ENCODE data around the gene IFT81. TPM values are rescaled to one million over a fixed set of nuclear protein-coding genes. Genes with fewer than 3 reads are reported as not detected.

IFT81 gene
- total and polyA plus RNA-seq, 8 donors = 2.0 to 50.2 (median 6.9) TPM

DNA sequence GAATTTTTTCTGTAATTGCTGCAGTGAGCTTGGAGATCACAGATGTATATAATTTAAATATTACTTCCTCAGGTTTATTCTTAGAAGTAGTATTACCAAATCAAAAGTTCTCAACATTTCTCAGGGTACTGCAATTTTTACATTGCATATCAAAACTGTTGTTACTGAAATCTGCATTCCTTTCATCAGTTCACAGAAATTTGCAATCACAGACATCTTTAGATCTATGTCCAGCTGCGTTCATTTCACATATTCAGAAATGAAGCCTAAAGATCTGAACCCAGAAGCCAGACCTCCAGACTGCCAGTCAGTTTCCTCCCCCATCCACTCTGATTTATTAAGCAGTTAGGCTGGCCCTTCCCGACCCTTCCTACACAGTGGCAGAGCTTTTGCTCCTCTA is 18.2 kb upstream of the IFT81 start:
- Histone ChIP-seq H3K9me3 (no peaks in the 10 kb centered on the region), H3K27me3 (no peaks in the 10 kb centered on the region), H3K4me1 (peaks cover 13 to 42% (median 28%) of the 10 kb centered on the region in 4 donors), H3K27ac (peak overlapping the region in 4 of 5 donors; percentile 11 to 92 (median 44)), H3K36me3 (no peaks in the 10 kb centered on the region), H3K4me3 (no peak overlapping the region)
- no peak for TF ChIP-seq POLR2AphosphoS5 (IDR thresholded peaks at IDR 0.05)
- TF ChIP-seq POLR2A (IDR thresholded peaks at IDR 0.05) = no peak
- no peak for TF ChIP-seq CTCF (IDR thresholded peaks at IDR 0.05)
- no peak for TF ChIP-seq EP300 (IDR thresholded peaks at IDR 0.05)
- 71 to 88% (median 78%) methylated on average over 2 of the region's 2 CpGs for WGBS, 5 donors
- intact Hi-C loops (cut with DNase I; ENCODE audit: low total_unique reads) = no loop called here
- no peak for DNase-seq

DNA sequence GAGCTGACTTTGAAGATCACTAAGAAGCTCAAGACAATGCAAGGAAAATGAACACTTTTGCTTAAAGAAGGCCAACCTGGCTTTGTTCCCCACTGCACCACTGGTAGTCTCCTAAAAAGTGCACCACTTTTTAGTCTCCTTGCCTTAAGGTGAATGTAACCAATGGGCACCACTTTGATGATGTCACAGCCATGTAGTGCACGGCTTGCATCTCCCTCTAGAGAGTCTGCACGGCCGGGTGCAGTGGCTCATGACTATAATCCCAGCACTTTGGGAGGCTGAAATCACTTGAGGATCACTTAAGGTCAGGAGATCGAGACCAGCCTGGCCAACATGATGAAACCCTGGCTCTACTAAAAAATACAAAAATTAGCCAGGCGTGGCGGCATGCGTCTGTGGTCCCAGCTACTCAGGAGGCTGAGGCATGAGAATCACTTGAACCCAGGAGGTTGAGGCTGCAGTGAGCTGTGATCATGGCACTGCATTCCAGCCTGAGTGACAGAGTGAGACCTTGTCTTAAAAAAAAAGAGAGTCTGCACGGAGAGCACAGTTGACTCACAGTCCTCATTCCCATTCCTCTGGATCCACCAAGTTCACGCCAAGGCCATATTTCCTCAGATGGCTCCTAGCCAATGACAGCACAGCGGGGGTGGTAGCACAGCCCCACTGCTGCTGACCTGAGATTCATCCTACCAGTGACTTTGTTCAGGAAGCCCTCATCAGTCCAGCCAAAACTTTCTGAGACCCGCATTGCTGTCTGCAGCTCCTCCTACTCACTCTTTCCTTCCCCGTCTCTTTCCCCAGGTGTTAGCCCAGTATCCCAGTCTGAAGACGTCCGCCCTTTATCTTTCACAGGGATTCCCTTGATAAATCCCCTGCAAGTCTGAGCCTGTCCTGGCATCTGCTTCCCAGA is 16.5 kb upstream of the IFT81 start:
- H3K4me1 ChIP-seq = peaks cover 13 to 49% (median 29%) of the 10 kb centered on the region in 4 donors
- peak in 1 of 2 donors; percentile 54 for DNase-seq
- H3K36me3 ChIP-seq = no peaks in the 10 kb centered on the region
- WGBS, 5 donors = 81 to 88% (median 85%) methylated on average over 13 to 14 of the region's 14 CpGs
- no peaks in the 10 kb centered on the region for H3K9me3 ChIP-seq
- TF ChIP-seq POLR2AphosphoS5 (IDR thresholded peaks at IDR 0.05) (peak in 1 of 3 donors; percentile 73), EP300 (IDR thresholded peaks at IDR 0.05) (no peak)
- peak overlapping the region; percentile 55 to 92 (median 86) for H3K27ac ChIP-seq
- intact Hi-C loops (cut with DNase I; ENCODE audit: low total_unique reads) = no loop called here
- no peaks in the 10 kb centered on the region for H3K27me3 ChIP-seq
- no peak overlapping the region for H3K4me3 ChIP-seq

GRCh38 chr12:110108309-110109036 is 15.7 kb upstream of the IFT81 start:
- 61 to 68% (median 65%) methylated on average over 8 of the region's 8 CpGs for WGBS, 5 donors
- TF ChIP-seq POLR2A (IDR thresholded peaks at IDR 0.05) (no peak), EP300 (IDR thresholded peaks at IDR 0.05) (no peak), CTCF (IDR thresholded peaks at IDR 0.05) (no peak), POLR2AphosphoS5 (IDR thresholded peaks at IDR 0.05) (no peak)
- Histone ChIP-seq H3K36me3 (no peaks in the 10 kb centered on the region), H3K4me1 (peaks cover 13 to 49% (median 29%) of the 10 kb centered on the region in 4 donors), H3K4me3 (no peak overlapping the region), H3K27ac (peak overlapping the region; percentile 55 to 92 (median 86)), H3K27me3 (no peaks in the 10 kb centered on the region), H3K9me3 (no peaks in the 10 kb centered on the region)
- intact Hi-C loops (cut with DNase I; ENCODE audit: low total_unique reads) = no loop called here
- DNase-seq = no peak

GRCh38 chr12:110109037-110109836 is 14.9 kb upstream of the IFT81 start:
- peak overlapping the region; percentile 75 to 92 (median 86) for H3K27ac ChIP-seq
- 12 to 31% (median 18%) methylated on average over 13 of the region's 13 CpGs for WGBS, 5 donors
- peaks cover 13 to 49% (median 30%) of the 10 kb centered on the region in 4 donors for H3K4me1 ChIP-seq

More at GRCh38 chr12:110109037-110109836, 14.9 kb upstream of the IFT81 start:
- intact Hi-C loops (cut with DNase I; ENCODE audit: low total_unique reads) = no loop called here
- TF ChIP-seq EP300 (IDR thresholded peaks at IDR 0.05) (peak; percentile 80), POLR2AphosphoS5 (IDR thresholded peaks at IDR 0.05) (peak; percentile 75 to 86 (median 83)), POLR2A (IDR thresholded peaks at IDR 0.05) (no peak), CTCF (IDR thresholded peaks at IDR 0.05) (peak in 1 of 7 experiments; percentile 28)
- peak; percentile 77 to 85 for DNase-seq
- Histone ChIP-seq H3K4me3 (no peak overlapping the region), H3K27me3 (no peaks in the 10 kb centered on the region), H3K9me3 (no peaks in the 10 kb centered on the region), H3K36me3 (no peaks in the 10 kb centered on the region)

Measured in stomach (tissue), 9 donors.